WTC11 (cell line): ENCODE data around the gene SHISAL2A. TPM values are rescaled to one million over a fixed set of nuclear protein-coding genes. Genes with fewer than 3 reads are reported as not detected.

Source experiments
- ARID4B ChIP-seq: sonication (generic); formaldehyde crosslinking; IDR thresholded peaks from 2 replicates; pipeline ENCODE4 v1.8.0; 2023; ENCODE audit warnings: missing genetic modification reagents, mild to moderate bottlenecking, borderline replicate concordance
- ATF2 ChIP-seq: sonication (generic); formaldehyde crosslinking; IDR thresholded peaks from 2 replicates; pipeline ENCODE4 v1.8.1; 2022; ENCODE audit warnings: low read depth, missing genetic modification reagents, borderline replicate concordance
- ATF6 ChIP-seq: sonication (generic); formaldehyde crosslinking; IDR thresholded peaks from 2 replicates; pipeline ENCODE4 v1.8.1; 2023; ENCODE audit warnings: mild to moderate bottlenecking, missing genetic modification reagents
- CBFB ChIP-seq: sonication (generic); formaldehyde crosslinking; IDR thresholded peaks from 2 replicates; pipeline ENCODE4 v1.8.1; 2022; ENCODE audit warnings: mild to moderate bottlenecking, low read depth, missing genetic modification reagents
- CDX4 ChIP-seq: fragments of 250-450 bp; sonication (Bioruptor Pico); IDR thresholded peaks from 2 replicates; pipeline ENCODE4 v1.9.0; 2021; ENCODE audit warnings: moderate library complexity, mild to moderate bottlenecking, inconsistent platforms, borderline replicate concordance
- CREM ChIP-seq: sonication (generic); formaldehyde crosslinking; IDR thresholded peaks from 2 replicates; pipeline ENCODE4 v1.8.1; 2022; ENCODE audit warnings: mild to moderate bottlenecking, missing genetic modification reagents, moderate library complexity
- ERG ChIP-seq: fragments of 250-450 bp; sonication (Bioruptor Pico); IDR thresholded peaks from 2 replicates; pipeline ENCODE4 v1.8.0; 2021; ENCODE audit warnings: mild to moderate bottlenecking
- ETV6 ChIP-seq: sonication (generic); formaldehyde crosslinking; IDR thresholded peaks from 2 replicates; pipeline ENCODE4 v1.8.1; 2022; ENCODE audit warnings: mild to moderate bottlenecking, missing genetic modification reagents
- FOXK1 ChIP-seq: sonication (generic); formaldehyde crosslinking; IDR thresholded peaks from 2 replicates; pipeline ENCODE4 v1.8.0; 2022; ENCODE audit warnings: mild to moderate bottlenecking, moderate library complexity, missing genetic modification reagents
- GTF2I ChIP-seq: fragments of 250-450 bp; sonication (Bioruptor Pico); conservative IDR thresholded peaks from 2 replicates; pipeline ENCODE4 v1.4.0; 2021; ENCODE audit warnings: mild to moderate bottlenecking
- IRF2 ChIP-seq: sonication (generic); formaldehyde crosslinking; IDR thresholded peaks from 2 replicates; pipeline ENCODE4 v1.8.0; 2022; ENCODE audit warnings: low read depth, missing genetic modification reagents, borderline replicate concordance
- JAZF1 ChIP-seq: fragments of 250-450 bp; sonication (Bioruptor Pico); IDR thresholded peaks from 2 replicates; pipeline ENCODE4 v1.9.0; 2021; ENCODE audit warnings: moderate library complexity, mild to moderate bottlenecking, inconsistent platforms
- JUN ChIP-seq: sonication (generic); formaldehyde crosslinking; IDR thresholded peaks from 2 replicates; pipeline ENCODE4 v1.8.0; 2023; ENCODE audit warnings: mild to moderate bottlenecking, missing genetic modification reagents
- MAX ChIP-seq: sonication (generic); formaldehyde crosslinking; IDR thresholded peaks from 2 replicates; pipeline ENCODE4 v1.8.0; 2022; ENCODE audit warnings: mild to moderate bottlenecking, missing genetic modification reagents
- SMAD4 ChIP-seq: sonication (generic); formaldehyde crosslinking; IDR thresholded peaks from 2 replicates; pipeline ENCODE4 v1.8.0; 2022; ENCODE audit warnings: mild to moderate bottlenecking, missing genetic modification reagents
- SOX15 ChIP-seq: fragments of 250-450 bp; sonication (Bioruptor Pico); IDR thresholded peaks from 2 replicates; pipeline ENCODE4 v1.9.0; 2021; ENCODE audit warnings: mild to moderate bottlenecking
- SP1 ChIP-seq: sonication (generic); formaldehyde crosslinking; conservative IDR thresholded peaks from 2 replicates; pipeline ENCODE4 v1.8.1; 2022; ENCODE audit warnings: missing genetic modification reagents
- TP53 ChIP-seq: sonication (generic); formaldehyde crosslinking; IDR thresholded peaks from 2 replicates; pipeline ENCODE4 v1.8.1; 2023; ENCODE audit warnings: mild to moderate bottlenecking, missing genetic modification reagents
- ZNF423 ChIP-seq: fragments of 250-450 bp; sonication (Bioruptor Pico); IDR thresholded peaks from 2 replicates; pipeline ENCODE4 v2.1.2; 2022; ENCODE audit warnings: mild to moderate bottlenecking, moderate library complexity
- total RNA-seq: library from RNA; stranded (reverse); gene quantifications from 3 replicates; pipeline ENCODE4 v1.2.3, GENCODE V29; 2021
- TF ChIP-seq, protein P1 (sequence below): sonication (generic); formaldehyde crosslinking; IDR thresholded peaks from 2 replicates; pipeline ENCODE4 v1.8.0; 2023; ENCODE audit warnings: missing genetic modification reagents
- TF ChIP-seq, protein P2 (sequence below): sonication (generic); formaldehyde crosslinking; IDR thresholded peaks from 2 replicates; pipeline ENCODE4 v1.8.1; 2022; ENCODE audit warnings: missing genetic modification reagents, borderline replicate concordance
- TF ChIP-seq, protein P3 (sequence below): sonication (generic); formaldehyde crosslinking; IDR thresholded peaks from 2 replicates; pipeline ENCODE4 v1.8.0; 2023; ENCODE audit warnings: mild to moderate bottlenecking, missing genetic modification reagents
- TF ChIP-seq, protein P4 (sequence below): sonication (generic); formaldehyde crosslinking; IDR thresholded peaks from 2 replicates; pipeline ENCODE4 v1.8.1; 2023; ENCODE audit warnings: mild to moderate bottlenecking, missing genetic modification reagents

The SHISAL2A gene
- total RNA-seq, 1 experiment from 2014 or later = 1.4 TPM

DNA sequence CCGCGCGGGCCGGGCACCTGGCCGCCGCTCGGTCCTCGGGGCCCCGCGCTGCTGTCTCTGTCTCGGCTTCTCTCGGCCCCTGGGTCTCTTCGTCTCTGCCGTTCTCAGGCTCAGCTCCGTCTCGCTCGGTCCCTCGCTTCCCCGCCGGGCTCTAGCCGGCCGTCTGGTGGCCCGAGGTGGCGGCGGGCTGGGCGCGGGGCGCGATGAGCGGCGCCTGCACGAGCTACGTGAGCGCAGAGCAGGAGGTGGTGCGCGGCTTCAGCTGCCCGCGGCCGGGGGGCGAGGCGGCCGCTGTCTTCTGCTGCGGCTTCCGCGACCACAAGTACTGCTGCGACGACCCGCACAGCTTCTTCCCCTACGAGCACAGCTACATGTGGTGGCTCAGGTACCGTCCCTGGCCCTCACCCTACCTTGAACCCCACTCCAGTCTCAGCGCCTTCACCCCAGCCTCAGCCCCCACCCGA, 355 bp downstream of the SHISAL2A start (continued):
- TF ChIP-seq CREM (CRISPR knock-in tag) = no peak
- no peak for TF ChIP-seq ATF2 (CRISPR knock-in tag)
- no peak for TF ChIP-seq ATF6 (CRISPR knock-in tag)
- TF ChIP-seq ZNF423 = no peak
- TF ChIP-seq IRF2 (CRISPR knock-in tag) = no peak
- TF ChIP-seq SP1 (CRISPR knock-in tag) = 0 out of 2 replicates have a peak, but pooled peaks have one; percentile 2
- TF ChIP-seq SMAD4 (CRISPR knock-in tag) = no peak
- TF ChIP-seq JAZF1 (CRISPR knock-in tag) = no peak
- no peak for TF ChIP-seq GTF2I
- TF ChIP-seq, protein P1, sequence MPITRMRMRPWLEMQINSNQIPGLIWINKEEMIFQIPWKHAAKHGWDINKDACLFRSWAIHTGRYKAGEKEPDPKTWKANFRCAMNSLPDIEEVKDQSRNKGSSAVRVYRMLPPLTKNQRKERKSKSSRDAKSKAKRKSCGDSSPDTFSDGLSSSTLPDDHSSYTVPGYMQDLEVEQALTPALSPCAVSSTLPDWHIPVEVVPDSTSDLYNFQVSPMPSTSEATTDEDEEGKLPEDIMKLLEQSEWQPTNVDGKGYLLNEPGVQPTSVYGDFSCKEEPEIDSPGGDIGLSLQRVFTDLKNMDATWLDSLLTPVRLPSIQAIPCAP (CRISPR knock-in tag) = no peak
- peak; percentile 64; the same call in 1 of the 2 replicates for TF ChIP-seq TP53 (CRISPR knock-in tag)
- TF ChIP-seq, protein P2, sequence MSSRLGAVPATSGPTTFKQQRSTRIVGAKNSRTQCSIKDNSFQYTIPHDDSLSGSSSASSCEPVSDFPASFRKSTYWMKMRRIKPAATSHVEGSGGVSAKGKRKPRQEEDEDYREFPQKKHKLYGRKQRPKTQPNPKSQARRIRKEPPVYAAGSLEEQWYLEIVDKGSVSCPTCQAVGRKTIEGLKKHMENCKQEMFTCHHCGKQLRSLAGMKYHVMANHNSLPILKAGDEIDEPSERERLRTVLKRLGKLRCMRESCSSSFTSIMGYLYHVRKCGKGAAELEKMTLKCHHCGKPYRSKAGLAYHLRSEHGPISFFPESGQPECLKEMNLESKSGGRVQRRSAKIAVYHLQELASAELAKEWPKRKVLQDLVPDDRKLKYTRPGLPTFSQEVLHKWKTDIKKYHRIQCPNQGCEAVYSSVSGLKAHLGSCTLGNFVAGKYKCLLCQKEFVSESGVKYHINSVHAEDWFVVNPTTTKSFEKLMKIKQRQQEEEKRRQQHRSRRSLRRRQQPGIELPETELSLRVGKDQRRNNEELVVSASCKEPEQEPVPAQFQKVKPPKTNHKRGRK = no peak
- TF ChIP-seq FOXK1 (CRISPR knock-in tag) = no peak
- no peak for TF ChIP-seq ARID4B (CRISPR knock-in tag)
- TF ChIP-seq CDX4 (CRISPR knock-in tag) = no peak
- TF ChIP-seq, protein P3, sequence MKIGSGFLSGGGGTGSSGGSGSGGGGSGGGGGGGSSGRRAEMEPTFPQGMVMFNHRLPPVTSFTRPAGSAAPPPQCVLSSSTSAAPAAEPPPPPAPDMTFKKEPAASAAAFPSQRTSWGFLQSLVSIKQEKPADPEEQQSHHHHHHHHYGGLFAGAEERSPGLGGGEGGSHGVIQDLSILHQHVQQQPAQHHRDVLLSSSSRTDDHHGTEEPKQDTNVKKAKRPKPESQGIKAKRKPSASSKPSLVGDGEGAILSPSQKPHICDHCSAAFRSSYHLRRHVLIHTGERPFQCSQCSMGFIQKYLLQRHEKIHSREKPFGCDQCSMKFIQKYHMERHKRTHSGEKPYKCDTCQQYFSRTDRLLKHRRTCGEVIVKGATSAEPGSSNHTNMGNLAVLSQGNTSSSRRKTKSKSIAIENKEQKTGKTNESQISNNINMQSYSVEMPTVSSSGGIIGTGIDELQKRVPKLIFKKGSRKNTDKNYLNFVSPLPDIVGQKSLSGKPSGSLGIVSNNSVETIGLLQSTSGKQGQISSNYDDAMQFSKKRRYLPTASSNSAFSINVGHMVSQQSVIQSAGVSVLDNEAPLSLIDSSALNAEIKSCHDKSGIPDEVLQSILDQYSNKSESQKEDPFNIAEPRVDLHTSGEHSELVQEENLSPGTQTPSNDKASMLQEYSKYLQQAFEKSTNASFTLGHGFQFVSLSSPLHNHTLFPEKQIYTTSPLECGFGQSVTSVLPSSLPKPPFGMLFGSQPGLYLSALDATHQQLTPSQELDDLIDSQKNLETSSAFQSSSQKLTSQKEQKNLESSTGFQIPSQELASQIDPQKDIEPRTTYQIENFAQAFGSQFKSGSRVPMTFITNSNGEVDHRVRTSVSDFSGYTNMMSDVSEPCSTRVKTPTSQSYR (CRISPR knock-in tag) = no peak
- TF ChIP-seq SOX15 (CRISPR knock-in tag) = no peak
- TF ChIP-seq, protein P4, sequence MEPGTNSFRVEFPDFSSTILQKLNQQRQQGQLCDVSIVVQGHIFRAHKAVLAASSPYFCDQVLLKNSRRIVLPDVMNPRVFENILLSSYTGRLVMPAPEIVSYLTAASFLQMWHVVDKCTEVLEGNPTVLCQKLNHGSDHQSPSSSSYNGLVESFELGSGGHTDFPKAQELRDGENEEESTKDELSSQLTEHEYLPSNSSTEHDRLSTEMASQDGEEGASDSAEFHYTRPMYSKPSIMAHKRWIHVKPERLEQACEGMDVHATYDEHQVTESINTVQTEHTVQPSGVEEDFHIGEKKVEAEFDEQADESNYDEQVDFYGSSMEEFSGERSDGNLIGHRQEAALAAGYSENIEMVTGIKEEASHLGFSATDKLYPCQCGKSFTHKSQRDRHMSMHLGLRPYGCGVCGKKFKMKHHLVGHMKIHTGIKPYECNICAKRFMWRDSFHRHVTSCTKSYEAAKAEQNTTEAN (CRISPR knock-in tag) = no peak
- TF ChIP-seq MAX (CRISPR knock-in tag) = no peak; the same call in 1 of the 2 replicates
- no peak for TF ChIP-seq ERG (CRISPR knock-in tag)
- no peak for TF ChIP-seq CBFB
- no peak for TF ChIP-seq JUN (CRISPR knock-in tag)
- peak; percentile 13 for TF ChIP-seq ETV6
